Breast epithelium (tissue), 3 donors: ENCODE results near the gene COL6A5.

Source experiments
- POLR2AphosphoS5 ChIP-seq, 3 donors: sonication (generic); formaldehyde crosslinking; IDR thresholded peaks; one replicate each; pipeline ENCODE4 v1.6.1; 2017; ENCODE audit warnings: antibody characterized with exemption in 3 of 3
- TF ChIP-seq, protein P1 (sequence below), 3 donors: fragments of 450-650 bp; IDR thresholded peaks; one replicate each; pipeline ENCODE4 v1.5.1; 2016 to 2017; ENCODE audit warnings: antibody characterized with exemption in 3 of 3, mild to moderate bottlenecking in 3 of 3, moderate library complexity in 3 of 3

DNA sequence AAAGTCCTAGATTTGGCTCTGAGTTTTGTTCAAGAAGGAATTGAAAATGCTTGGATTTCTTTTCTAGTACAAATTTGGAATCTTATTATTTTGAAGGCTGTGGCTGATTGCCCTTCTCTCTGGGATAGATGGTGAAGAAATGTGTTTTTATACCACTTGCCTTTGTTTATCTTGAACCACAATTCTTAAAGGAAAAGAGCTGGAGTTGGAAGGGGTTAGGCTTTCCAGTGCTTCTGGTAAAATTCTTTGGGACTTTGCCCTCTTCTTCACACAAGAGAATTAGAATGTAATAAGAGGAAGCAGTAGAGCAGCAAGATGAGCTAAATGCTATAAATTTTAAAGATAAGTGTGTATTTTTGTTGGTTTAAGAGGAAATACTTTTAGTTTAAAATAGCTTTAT is 65.8 kb downstream of the COL6A5 start:
- TF ChIP-seq, protein P1, sequence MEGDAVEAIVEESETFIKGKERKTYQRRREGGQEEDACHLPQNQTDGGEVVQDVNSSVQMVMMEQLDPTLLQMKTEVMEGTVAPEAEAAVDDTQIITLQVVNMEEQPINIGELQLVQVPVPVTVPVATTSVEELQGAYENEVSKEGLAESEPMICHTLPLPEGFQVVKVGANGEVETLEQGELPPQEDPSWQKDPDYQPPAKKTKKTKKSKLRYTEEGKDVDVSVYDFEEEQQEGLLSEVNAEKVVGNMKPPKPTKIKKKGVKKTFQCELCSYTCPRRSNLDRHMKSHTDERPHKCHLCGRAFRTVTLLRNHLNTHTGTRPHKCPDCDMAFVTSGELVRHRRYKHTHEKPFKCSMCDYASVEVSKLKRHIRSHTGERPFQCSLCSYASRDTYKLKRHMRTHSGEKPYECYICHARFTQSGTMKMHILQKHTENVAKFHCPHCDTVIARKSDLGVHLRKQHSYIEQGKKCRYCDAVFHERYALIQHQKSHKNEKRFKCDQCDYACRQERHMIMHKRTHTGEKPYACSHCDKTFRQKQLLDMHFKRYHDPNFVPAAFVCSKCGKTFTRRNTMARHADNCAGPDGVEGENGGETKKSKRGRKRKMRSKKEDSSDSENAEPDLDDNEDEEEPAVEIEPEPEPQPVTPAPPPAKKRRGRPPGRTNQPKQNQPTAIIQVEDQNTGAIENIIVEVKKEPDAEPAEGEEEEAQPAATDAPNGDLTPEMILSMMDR (IDR thresholded peaks at IDR 0.05), result no peak
- no peak for TF ChIP-seq POLR2AphosphoS5 (IDR thresholded peaks at IDR 0.05)
